Measurements from ENCODE around the gene ATP11A. TPM values are rescaled to one million over a fixed set of nuclear protein-coding genes. Genes with fewer than 3 reads are reported as not detected.

ATP11A gene
- total RNA-seq, 4 donors from 2014 or later: 18.6 to 30.3 (median 26.8) TPM

- TF ChIP-seq CTCF (IDR thresholded peaks at IDR 0.05; ENCODE audit: low read depth): no peak
Observed at GRCh38 chr13:112768795-112769481, 79.1 kb downstream of the ATP11A start.

GRCh38 chr13:112769615-112770014 lies 79.8 kb downstream of the ATP11A start:
- TF ChIP-seq CTCF (IDR thresholded peaks at IDR 0.05; ENCODE audit: low read depth): no peak

DNA sequence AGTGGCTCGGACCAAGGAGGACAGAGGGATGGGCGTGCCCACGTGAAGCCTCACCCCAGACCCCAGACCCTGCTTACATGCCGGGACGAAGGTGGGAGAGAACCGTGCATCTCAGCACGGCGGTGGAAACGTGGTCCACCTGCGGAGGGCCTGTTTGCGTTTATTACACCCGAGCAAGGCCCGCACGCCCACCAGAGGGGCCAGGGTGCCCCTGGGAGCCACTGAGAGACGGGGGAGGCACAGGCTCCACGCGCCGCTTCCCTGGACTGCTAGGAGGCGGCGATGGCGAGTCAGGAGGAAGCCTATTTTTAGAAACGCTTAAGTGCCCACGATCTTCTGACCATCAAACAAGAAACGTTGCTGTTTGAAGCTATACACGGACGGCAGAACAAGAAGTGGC lies 80.7 kb downstream of the ATP11A start:
- no peak for TF ChIP-seq CTCF (IDR thresholded peaks at IDR 0.05; ENCODE audit: low read depth)

DNA sequence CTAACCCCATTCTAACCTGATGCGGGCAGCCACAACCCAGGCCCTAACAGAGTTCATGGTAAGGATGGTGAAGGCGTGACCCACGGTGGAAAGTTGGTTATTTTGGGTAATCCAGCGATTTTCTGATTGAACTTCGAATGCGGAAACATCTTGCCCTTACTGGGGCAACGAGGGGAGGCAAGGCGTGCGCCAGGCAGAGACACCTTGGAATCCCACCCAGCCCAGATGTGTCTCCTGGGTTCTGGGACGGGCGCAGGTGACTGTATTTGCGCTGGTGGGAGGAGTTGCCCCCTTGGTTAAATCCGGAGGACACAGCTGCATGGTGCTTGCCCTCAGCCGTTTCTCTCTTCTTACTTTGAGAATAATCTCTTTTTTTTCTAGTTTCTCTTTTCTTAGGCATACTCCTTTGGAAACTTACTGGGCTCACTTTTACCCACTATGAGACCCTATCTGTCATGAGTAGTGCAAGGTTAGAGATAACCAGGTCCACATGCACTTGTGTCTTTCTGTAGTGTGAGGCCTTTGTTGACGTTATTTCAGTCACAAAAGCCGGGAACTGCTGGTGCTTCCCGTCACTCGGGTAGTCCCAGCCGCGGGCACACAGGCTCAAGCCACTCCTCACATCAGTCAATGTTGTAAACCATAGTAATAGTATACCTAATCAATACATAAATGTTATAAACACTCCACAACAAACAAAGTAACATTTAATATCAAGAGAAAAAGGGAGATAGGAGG lies 81.5 kb downstream of the ATP11A start:
- TF ChIP-seq CTCF (IDR thresholded peaks at IDR 0.05; ENCODE audit: low read depth): no peak

DNA sequence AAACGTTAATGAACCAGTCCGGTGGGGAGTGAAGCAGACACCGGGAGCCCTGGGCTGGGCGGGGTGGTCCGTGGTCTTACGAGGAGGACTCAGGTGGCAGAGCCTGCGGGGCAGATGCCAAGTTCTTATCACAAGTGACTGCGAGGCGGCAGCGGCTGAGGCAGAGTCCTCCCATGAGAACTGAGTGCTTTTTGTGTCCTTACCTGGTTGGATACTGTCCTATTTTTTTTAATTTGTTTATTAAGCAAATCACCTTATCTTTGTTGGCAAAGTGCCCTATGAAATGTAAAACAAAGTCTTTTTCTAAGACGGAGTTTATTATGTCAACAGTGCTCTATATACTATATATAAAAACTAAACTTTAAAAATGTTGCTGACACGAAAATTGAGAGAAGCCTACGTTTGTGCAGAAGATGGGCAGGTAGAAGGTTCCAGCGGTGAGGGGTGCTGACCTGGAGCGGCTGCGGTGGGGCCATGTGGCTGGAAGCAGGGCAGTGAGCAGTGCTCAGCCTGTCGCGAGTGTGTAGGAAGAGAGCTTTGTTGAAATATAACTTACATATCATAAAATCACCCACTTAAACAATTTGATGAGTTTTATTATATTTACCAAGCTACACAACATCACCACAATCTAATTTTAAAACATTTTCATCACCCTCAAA lies 82.2 kb downstream of the ATP11A start:
- TF ChIP-seq CTCF (IDR thresholded peaks at IDR 0.05; ENCODE audit: low read depth): no peak

- no peak for TF ChIP-seq CTCF (IDR thresholded peaks at IDR 0.05; ENCODE audit: low read depth)
Observed at GRCh38 chr13:112772539-112772909, 82.7 kb downstream of the ATP11A start.

- TF ChIP-seq CTCF (IDR thresholded peaks at IDR 0.05; ENCODE audit: low read depth): no peak
Observed at GRCh38 chr13:112772929-112773328, 83.1 kb downstream of the ATP11A start.
